Sigmoid colon (tissue), 4 donors: ENCODE results near the gene ARL6IP4.

Experiments used
- CTCF ChIP-seq, 4 experiments: fragments of 450-650 bp in 3 of 4; fragments of 200-600 bp in 1 of 4; IDR thresholded peaks; one replicate each; pipeline ENCODE4 v1.5.1; 2016 to 2019; ENCODE audit warnings: antibody characterized with exemption in 4 of 4, mild to moderate bottlenecking in 3 of 4, moderate library complexity in 2 of 4
- EP300 ChIP-seq, 4 donors: sonication (generic); formaldehyde crosslinking; IDR thresholded peaks; one replicate each; pipeline ENCODE4 v1.6.1; 2017; ENCODE audit warnings: antibody characterized with exemption in 4 of 4
- POLR2A ChIP-seq, 2 donors: fragments of 450-650 bp; IDR thresholded peaks; one replicate each; pipeline ENCODE4 v1.6.1; 2016; ENCODE audit warnings: antibody characterized with exemption in 2 of 2, mild to moderate bottlenecking in 2 of 2, moderate library complexity in 2 of 2
- POLR2AphosphoS5 ChIP-seq, 4 donors: sonication (generic); formaldehyde crosslinking; IDR thresholded peaks; one replicate each; pipeline ENCODE4 v1.6.1; 2017; ENCODE audit warnings: antibody characterized with exemption in 4 of 4

GRCh38 chr12:122977153-122977552 is 3.3 kb upstream of the ARL6IP4 start:
- TF ChIP-seq POLR2AphosphoS5 (IDR thresholded peaks at IDR 0.05) (no peak), CTCF (IDR thresholded peaks at IDR 0.05) (no peak), EP300 (IDR thresholded peaks at IDR 0.05) (no peak), POLR2A (IDR thresholded peaks at IDR 0.05) (no peak)
